DMS114 treated with DMSO at 0.1 percent for 48 hours (cell line): ENCODE measurements around the gene IRF2BP2.
"Not testable (repeated sequence)": the region's sequence is repeated elsewhere in the genome, so short reads cannot be mapped to it uniquely, and the experiment has no call there.

Experiments used
- DNase-seq: peaks from one replicate; lab custom pipeline; 2025; ENCODE audit not compliant: unreplicated experiment; lab: John Stamatoyannopoulos, UW

IRF2BP2 gene

DNA sequence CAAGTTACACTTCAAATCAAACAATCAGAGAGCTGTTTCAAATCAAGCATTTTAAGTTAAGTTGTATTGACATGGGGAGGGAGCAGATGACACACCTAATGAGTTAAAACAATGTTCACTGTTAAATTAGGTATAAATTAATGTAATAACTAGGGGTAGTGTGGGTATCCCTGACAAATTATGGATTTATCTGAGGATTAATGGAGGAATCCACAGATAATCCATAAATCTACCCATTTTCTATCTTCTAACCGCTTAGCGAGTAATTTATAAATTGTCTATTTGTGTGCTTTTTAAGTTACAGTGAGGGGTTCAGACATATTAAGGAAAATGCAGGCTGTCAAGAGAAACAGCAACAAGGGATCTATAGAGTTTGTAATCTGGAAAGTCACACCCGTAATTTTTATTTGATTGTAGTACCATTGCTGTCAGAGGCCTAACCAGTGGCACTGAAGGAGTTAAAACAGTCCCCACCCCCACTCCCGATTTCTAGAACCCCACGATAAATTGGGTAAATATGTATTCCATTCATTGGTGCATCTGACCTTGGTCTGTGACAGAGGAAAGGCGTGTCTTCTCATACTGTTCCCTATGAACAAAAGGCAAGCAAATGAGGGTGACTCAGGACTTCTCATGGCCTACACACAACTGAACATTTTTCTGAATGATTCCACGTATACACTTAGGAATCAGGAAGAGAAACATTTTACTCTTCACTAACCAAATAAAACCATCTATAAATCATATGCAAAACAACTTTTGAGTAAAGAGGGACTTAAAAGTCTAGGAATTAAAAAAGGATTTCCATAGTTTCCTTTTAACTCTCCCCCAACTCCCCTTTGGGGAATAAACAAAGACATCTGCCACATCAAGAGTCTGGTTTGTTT, 7.4 kb downstream of the IRF2BP2 start:
- DNase-seq, result peak; percentile 45

GRCh38 chr1:234601301-234602017, 8.5 kb downstream of the IRF2BP2 start:
- DNase-seq, result peak; percentile 24

DNA sequence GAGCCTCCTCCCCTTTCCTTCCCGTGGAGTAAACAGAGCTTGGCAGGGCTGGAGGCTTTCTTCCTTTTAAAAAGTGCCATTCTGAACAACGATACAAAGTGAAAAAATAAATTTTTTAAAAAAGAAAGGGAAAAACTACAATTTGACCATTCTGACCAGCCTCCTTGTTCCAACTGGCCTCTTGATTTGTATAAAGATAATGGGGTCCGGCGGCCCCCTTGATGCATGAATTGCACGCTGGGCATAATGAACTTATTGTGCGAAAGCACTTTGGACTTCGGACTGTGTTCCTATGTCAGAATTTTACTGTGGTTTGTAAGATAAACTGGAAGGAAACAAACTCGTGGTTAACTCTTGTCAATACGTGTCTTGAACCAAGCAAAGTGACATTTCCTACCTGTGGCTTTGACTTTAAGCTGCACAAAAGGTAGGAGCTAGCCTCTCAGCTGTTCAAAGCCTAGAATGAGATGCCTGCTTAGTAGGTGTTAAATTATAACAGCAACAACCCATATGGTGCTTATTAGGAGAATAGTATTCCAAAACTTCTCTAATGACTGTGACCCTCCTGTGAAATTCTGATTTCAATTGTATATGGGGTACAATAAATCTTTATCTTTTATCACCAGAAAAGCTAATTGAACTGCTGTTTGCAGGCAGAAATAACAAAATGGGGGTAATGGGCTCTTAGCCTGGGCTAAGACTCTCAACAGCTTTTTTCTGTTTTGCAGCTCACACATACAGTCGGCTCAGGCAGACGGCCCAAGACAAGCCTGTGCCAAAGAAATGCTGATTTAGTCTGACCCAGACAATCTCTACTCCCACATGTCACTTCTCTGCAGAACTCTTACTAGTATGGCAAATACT, 9.3 kb downstream of the IRF2BP2 start:
- peak; percentile 49 for DNase-seq

GRCh38 chr1:234599617-234600417, 10.2 kb downstream of the IRF2BP2 start:
- DNase-seq, result peak; percentile 78

- no peak for DNase-seq
Measured at GRCh38 chr1:234598974-234599616, 10.9 kb downstream of the IRF2BP2 start.

GRCh38 chr1:234597894-234598293, 12.1 kb downstream of the IRF2BP2 start:
- DNase-seq, result no peak

DNA sequence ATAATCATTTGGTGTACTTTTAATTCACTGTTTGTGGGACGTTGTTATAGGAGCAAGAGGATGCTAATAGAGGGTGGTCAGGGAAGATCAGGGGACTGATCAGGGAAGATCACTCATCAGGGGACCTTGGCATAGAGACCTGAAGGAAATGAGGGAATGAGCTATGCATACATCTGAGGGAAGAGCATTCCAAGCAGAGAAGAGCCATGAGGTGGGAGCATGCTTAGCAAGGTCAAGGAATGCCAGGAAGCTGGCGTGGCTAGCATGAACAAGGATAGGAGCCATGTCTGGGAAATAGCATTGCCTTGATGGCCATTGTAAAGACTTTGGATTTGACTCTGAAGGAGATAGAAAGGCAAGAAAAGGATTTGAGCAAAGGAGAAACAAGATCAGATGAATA, 14.1 kb downstream of the IRF2BP2 start:
- no peak for DNase-seq

GRCh38 chr1:234594575-234594974, 15.4 kb downstream of the IRF2BP2 start:
- not testable (repeated sequence) for DNase-seq

DNA sequence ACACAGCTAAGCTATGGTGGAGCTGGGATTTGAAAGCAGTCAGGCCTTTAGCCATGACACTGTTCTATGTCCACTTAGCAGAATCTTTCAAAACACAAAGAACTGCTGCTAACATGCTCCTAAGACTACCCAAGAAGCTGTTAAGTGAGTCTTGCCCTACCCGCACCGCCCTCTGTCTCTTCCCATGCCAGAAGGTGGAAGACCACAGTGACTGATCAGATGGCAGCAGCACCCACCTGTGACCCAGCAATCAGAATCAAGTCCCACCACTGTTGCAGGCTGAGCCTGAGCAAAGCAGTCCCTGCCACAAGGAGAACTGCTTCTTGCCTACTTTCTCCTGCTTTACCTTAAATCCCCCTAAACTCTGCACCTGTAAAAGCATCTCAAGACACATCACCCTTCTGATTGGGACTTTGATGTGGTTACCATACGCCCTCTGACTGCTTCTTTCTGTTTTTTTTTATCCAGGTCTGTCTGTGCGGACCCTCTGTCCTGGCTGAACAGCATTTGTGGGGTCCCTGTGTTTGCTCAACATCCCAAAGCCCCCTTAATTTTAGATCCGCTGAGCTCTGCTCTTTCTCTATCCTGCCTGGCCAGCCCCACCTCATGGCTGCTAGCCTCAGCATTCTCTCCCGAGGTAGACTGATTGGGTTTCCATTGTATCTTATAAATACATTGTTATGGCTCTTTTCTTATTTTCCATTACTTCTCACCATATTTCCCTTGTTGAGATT, 16.0 kb downstream of the IRF2BP2 start:
- DNase-seq, result no peak

DNA sequence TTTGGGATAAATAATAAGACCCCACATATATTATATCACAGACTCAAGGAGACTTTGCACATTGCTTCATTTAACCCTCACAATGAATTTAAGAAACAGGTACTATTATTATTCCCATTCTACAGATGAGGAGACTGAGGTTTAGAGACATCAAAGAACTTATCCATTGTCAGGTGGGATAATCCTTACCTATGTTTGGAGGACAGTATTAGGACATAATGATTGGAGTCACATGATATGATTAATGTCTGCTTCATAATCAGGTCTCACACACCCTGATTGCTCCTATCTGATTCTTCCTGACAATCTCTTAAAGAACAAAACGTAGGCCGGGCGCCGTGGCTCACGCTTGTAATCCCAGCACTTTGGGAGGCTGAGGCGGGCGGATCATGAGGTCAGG, 16.9 kb downstream of the IRF2BP2 start:
- no peak for DNase-seq

DNA sequence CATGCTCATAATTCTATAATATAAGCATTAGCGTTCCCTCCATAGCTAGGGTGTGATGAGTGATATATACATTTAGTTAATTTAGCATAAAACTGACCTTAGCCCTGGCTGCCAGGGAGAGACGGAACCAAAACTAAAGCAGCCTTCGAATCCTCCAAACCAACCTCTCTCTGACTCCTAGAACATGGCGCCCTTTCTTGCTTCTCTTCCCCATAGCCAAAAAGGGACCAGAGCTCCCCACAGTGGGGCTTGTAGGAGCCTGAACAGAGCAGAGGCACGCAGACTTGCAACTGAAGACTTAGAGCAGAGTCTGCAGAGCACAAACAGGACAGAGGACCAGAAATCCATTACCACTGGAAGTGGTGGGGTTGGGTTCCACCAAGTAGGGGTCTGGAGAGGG, 17.7 kb downstream of the IRF2BP2 start:
- DNase-seq, result no peak

DNA sequence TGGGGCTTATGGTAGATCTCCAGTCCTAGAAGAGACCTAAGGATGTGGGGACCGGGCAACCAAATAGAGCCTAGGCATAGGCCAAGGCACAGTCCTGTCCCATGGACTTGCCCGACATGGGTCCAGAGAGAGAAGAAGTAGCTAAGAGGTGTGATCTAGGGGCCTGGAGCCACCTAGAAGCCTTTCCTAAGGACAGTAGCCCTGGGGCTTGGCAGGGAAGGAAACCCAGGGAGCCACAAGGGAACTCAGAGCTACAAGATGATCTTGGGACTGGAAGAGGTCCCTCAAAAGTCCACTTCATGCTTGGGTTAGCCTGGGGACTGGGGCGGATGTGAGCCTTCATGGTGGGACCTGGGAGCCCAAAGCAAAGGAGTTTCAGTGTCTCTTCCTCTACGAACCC, 18.8 kb downstream of the IRF2BP2 start:
- DNase-seq, result no peak

DNA sequence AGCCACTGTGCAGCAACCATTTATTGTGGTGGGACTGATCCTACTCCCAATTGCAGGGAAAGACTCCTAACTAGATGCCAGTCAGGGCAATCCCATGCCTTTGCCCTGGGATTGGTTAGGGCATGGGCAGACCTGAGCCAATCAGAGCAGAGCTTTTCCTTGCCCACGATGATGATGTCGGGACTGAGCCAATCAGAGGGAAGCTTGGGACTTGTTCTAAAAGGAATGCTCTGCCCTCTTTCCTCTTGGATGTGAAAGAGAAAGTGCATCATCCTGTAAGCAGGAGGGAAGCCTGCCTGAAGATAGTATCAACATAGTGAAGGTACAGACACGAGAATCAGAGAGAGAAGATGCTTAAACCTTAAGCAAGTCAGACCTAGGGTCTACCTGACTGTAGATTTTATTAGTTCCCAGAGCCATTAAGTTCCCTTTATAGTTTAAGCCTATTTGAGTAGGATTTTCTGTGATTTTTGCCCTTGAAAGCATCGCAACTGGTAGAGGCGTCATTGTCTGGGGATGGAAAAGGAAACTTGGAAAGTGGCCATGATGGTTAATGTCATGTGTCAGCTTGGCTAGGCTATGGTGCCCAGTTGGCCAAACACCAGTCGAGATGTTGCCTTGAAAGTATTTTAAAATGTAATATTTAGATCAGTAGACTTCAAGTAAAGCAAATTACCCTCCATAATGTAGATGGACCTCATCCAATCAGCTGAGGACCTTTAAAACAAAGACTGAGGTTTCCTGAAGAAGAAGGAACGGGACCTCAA, 19.9 kb downstream of the IRF2BP2 start:
- no peak for DNase-seq

GRCh38 chr1:234589064-234589800, 20.7 kb downstream of the IRF2BP2 start:
- no peak for DNase-seq

DNA sequence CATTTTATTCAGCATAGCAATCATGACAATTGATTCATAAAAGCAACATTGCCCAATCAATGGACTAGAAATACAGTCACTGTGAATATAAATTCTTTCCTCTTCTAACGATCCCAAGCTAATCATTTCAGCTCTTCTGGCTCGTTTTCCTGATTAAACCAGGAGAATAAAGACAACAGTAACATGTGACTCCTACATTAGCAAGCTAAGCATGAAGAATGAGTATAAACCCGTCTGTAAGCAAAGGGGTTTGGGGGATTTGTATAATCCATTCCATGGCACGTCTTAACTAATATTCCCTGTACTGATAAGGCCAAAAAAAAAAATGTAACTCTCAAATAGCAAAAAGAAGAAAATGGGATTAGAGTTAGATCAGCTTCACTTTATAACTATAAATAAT, 21.6 kb downstream of the IRF2BP2 start:
- no peak for DNase-seq

- DNase-seq, result no peak
Measured at GRCh38 chr1:234586892-234587485, 23.0 kb downstream of the IRF2BP2 start.

DNA sequence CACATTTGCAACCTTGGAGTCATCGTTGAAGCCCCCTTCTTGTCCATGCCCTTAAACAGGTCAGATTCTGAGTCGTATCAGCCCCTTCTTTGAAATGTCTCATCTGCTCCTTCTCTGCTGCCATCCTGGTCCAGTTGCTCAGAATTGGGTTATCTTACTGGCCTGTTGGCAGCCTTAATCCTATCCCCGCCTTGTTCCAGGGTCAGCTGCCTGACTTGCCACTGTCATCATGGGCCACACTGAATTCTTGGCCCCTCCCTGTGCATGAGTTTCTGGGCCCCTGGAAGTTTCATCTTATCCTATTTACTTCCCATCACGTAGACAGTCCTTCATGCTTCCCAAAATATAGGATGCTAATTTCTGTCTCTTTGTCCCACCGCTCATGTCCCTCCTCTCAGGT, 23.7 kb downstream of the IRF2BP2 start:
- DNase-seq, result no peak
